Neural progenitor cell (in vitro differentiated cells): ENCODE data around the gene ATG4A. TPM values are rescaled to one million over a fixed set of nuclear protein-coding genes. Genes with fewer than 3 reads are reported as not detected.

ENCODE experiments used
- DNase-seq: peaks from one replicate; pipeline ENCODE4 v3.0.0-alpha.2; 2016; ENCODE audit warnings: low spot score
- H2AFZ ChIP-seq: fragments of 200-600 bp; sonication (generic); replicated peaks from 2 replicates; pipeline ENCODE4 v1.6.1; 2016; ENCODE audit warnings: antibody characterized with exemption
- H3F3A ChIP-seq: fragments of 200-600 bp; sonication (generic); 2 replicates; pipeline ENCODE4 v1.6.1; 2016; ENCODE audit warnings: antibody characterized with exemption, low read depth
- H3K27ac ChIP-seq: fragments of 200-600 bp; sonication (generic); 2 replicates; pipeline ENCODE4 v1.5.1; 2016; ENCODE audit warnings: mild to moderate bottlenecking
- H3K27me3 ChIP-seq: fragments of 200-600 bp; sonication (generic); 2 replicates; pipeline ENCODE4 v1.6.1; 2016; ENCODE audit warnings: mild to moderate bottlenecking, moderate library complexity
- H3K36me3 ChIP-seq: fragments of 200-600 bp; sonication (generic); 2 replicates; pipeline ENCODE4 v1.5.1; 2016
- H3K4me1 ChIP-seq: fragments of 200-600 bp; sonication (generic); 2 replicates; pipeline ENCODE4 v1.6.1; 2016; ENCODE audit warnings: mixed run types
- H3K4me2 ChIP-seq: fragments of 200-600 bp; sonication (generic); 2 replicates; pipeline ENCODE4 v1.6.1; 2016
- H3K4me3 ChIP-seq: fragments of 200-600 bp; sonication (generic); 2 replicates; pipeline ENCODE4 v1.5.1; 2016
- H3K79me2 ChIP-seq: fragments of 200-600 bp; sonication (generic); 2 replicates; pipeline ENCODE4 v1.6.1; 2016; ENCODE audit warnings: low read depth
- H3K9ac ChIP-seq: fragments of 200-600 bp; sonication (generic); 2 replicates; pipeline ENCODE4 v1.6.1; 2016
- H3K9me3 ChIP-seq: fragments of 200-600 bp; sonication (generic); 2 replicates; pipeline ENCODE4 v1.5.1; 2016; ENCODE audit warnings: low read depth
- H4K20me1 ChIP-seq: fragments of 200-600 bp; sonication (generic); 2 replicates; pipeline ENCODE4 v1.6.1; 2016; ENCODE audit warnings: low read depth
- H3K27ac Mint-ChIP-seq: 3 replicates; pipeline ENCODE4 v1.8.0; 2021; ENCODE audit warnings: mixed read lengths
- H3K27me3 Mint-ChIP-seq: 2 replicates; pipeline ENCODE4 v1.8.0; 2022; ENCODE audit warnings: low read depth, mild to moderate bottlenecking, inconsistent platforms, moderate library complexity, mixed read lengths; ENCODE audit not compliant: insufficient read depth
- H3K36me3 Mint-ChIP-seq: 3 replicates; pipeline ENCODE4 v1.8.0; 2021; ENCODE audit warnings: mixed read lengths
- H3K4me1 Mint-ChIP-seq: 3 replicates; pipeline ENCODE4 v1.8.0; 2021; ENCODE audit warnings: mixed read lengths
- H3K4me3 Mint-ChIP-seq: 3 replicates; pipeline ENCODE4 v1.8.0; 2021; ENCODE audit warnings: mild to moderate bottlenecking, moderate library complexity, mixed read lengths
- H3K9me3 Mint-ChIP-seq: 3 replicates; pipeline ENCODE4 v1.8.0; 2020; ENCODE audit warnings: mixed read lengths
- EZH2 ChIP-seq: fragments of 200-600 bp; sonication (generic); IDR thresholded peaks from 2 replicates; pipeline ENCODE4 v1.6.1; 2017; ENCODE audit warnings: antibody characterized with exemption, mild to moderate bottlenecking, moderate library complexity
- EZH2phosphoT487 ChIP-seq: fragments of 200-600 bp; sonication (generic); IDR thresholded peaks from 2 replicates; pipeline ENCODE4 v1.6.1; 2017; ENCODE audit warnings: antibody characterized with exemption
- total RNA-seq: library from RNA; depleted of rRNA; stranded (reverse); fragments of >200 nt; gene quantifications from 2 replicates; pipeline ENCODE4 v1.2.3, GENCODE V29; 2015; ENCODE audit warnings: low replicate concordance
- TF ChIP-seq, protein P1 (sequence below): fragments of 200-600 bp; sonication (generic); IDR thresholded peaks from 2 replicates; pipeline ENCODE4 v1.5.1; 2017; ENCODE audit warnings: antibody characterized with exemption, mild to moderate bottlenecking

ATG4A gene
- total RNA-seq, 1 donor from 2014 or later: 6.5 TPM

DNA sequence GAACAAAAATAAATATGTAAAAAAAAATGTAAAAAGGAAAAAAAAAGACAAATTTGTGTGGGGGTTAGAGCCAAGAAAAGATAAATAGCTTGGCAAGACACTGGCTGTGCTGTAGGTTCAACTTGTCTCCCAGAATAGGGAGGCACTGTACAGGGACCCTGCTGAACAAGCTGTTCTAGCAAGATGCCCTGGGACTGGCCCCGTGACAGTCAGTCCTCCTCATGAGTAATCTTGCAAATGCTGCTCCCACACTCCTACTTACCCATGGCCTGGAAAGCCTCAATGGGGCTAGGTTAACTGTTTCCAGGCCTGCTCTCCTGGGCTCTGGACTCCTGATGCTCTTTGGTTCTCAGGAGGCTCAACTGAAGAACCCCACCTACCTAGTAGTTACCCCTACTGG is 106.8 kb downstream of the ATG4A start:
- no peak overlapping the region for H3K4me3 ChIP-seq
- peaks cover 58% of the 10 kb centered on the region for H3K36me3 Mint-ChIP-seq

DNA sequence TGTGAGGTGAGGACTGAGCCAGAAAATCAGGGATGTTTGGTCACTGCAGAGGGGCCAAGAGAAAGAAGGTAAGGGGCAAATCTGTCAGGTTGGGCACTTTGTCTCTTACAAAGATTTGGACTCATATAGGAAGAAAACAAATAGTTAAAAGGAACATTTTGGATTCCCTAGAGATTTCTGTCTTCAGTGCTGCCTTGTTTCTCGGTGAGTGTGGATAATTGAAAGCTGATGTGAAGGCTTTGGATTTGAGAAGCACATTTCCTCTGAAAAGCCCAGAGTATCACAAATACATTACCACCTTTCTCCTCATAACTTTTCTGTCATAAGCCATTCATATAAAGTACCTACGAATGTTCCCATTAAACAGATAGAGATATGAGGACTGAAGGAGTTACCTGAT is 107.5 kb downstream of the ATG4A start:
- DNase-seq: no peak
- Histone ChIP-seq H3K9ac (no peak overlapping the region), H3K4me1 (no peaks in the 10 kb centered on the region), H3K4me3 (no peak overlapping the region), H3F3A (no peaks in the 10 kb centered on the region), H3K36me3 (no peaks in the 10 kb centered on the region), H3K4me2 (no peak overlapping the region), H4K20me1 (no peaks in the 10 kb centered on the region), H3K27me3 (no peaks in the 10 kb centered on the region), H2AFZ (no peak overlapping the region), H3K9me3 (no peaks in the 10 kb centered on the region), H3K27ac (no peak overlapping the region), H3K79me2 (no peaks in the 10 kb centered on the region)
- Mint-ChIP-seq H3K4me1 (peaks cover 5% of the 10 kb centered on the region), H3K4me3 (no peak overlapping the region), H3K9me3 (no peaks in the 10 kb centered on the region), H3K27ac (no peak overlapping the region), H3K27me3 (no peaks in the 10 kb centered on the region), H3K36me3 (peaks cover 57% of the 10 kb centered on the region)
- TF ChIP-seq EZH2 (no peak), EZH2phosphoT487 (no peak)
- TF ChIP-seq, protein P1, sequence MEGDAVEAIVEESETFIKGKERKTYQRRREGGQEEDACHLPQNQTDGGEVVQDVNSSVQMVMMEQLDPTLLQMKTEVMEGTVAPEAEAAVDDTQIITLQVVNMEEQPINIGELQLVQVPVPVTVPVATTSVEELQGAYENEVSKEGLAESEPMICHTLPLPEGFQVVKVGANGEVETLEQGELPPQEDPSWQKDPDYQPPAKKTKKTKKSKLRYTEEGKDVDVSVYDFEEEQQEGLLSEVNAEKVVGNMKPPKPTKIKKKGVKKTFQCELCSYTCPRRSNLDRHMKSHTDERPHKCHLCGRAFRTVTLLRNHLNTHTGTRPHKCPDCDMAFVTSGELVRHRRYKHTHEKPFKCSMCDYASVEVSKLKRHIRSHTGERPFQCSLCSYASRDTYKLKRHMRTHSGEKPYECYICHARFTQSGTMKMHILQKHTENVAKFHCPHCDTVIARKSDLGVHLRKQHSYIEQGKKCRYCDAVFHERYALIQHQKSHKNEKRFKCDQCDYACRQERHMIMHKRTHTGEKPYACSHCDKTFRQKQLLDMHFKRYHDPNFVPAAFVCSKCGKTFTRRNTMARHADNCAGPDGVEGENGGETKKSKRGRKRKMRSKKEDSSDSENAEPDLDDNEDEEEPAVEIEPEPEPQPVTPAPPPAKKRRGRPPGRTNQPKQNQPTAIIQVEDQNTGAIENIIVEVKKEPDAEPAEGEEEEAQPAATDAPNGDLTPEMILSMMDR: no peak

More for the DNA sequence above, 106.8 kb downstream of the ATG4A start:
- Mint-ChIP-seq H3K4me3 (no peak overlapping the region), H3K27ac (no peak overlapping the region), H3K27me3 (no peaks in the 10 kb centered on the region), H3K9me3 (no peaks in the 10 kb centered on the region), H3K4me1 (peaks cover 5% of the 10 kb centered on the region)
- Histone ChIP-seq H3K9me3 (no peaks in the 10 kb centered on the region), H4K20me1 (no peaks in the 10 kb centered on the region), H3K79me2 (no peaks in the 10 kb centered on the region), H3K4me1 (no peaks in the 10 kb centered on the region), H3F3A (no peaks in the 10 kb centered on the region), H3K27me3 (no peaks in the 10 kb centered on the region), H3K27ac (no peak overlapping the region), H3K4me2 (no peak overlapping the region), H3K9ac (no peak overlapping the region), H2AFZ (no peak overlapping the region), H3K36me3 (no peaks in the 10 kb centered on the region)
- TF ChIP-seq EZH2phosphoT487: no peak
- TF ChIP-seq, protein P1: no peak
- no peak for TF ChIP-seq EZH2
- no peak for DNase-seq

DNA sequence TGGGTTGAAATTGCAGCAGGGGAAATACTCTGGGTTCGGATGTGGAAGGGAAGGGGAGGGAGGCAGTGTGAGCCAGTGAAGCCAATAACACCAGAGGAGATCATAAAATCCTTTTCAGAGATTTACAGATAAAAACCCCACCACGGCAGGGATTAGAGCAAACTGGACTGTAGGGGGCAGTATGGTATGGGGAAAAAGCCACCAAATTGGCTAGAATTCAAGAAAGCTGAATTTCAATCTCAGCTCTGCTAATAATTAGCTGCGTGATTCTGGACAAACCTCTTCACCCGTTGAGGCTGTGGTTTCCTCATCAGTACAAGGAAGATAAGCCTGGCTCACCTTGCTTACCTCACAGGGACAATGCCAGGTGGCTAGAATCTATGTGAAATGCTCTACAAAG is 108.1 kb downstream of the ATG4A start:
- H3K79me2 ChIP-seq: no peaks in the 10 kb centered on the region
- H3K27ac ChIP-seq: no peak overlapping the region
- H3K4me3 Mint-ChIP-seq: no peak overlapping the region
- H3K9me3 ChIP-seq: no peaks in the 10 kb centered on the region
- no peak overlapping the region for H3K9ac ChIP-seq
- peaks cover 56% of the 10 kb centered on the region for H3K36me3 Mint-ChIP-seq
- H3K27me3 ChIP-seq: no peaks in the 10 kb centered on the region
- H3K4me1 Mint-ChIP-seq: peaks cover 9% of the 10 kb centered on the region
- H3F3A ChIP-seq: no peaks in the 10 kb centered on the region
- no peak overlapping the region for H3K4me3 ChIP-seq
- no peaks in the 10 kb centered on the region for H4K20me1 ChIP-seq
- no peaks in the 10 kb centered on the region for H3K9me3 Mint-ChIP-seq
- no peak overlapping the region for H3K27ac Mint-ChIP-seq
- no peaks in the 10 kb centered on the region for H3K36me3 ChIP-seq
- H3K4me2 ChIP-seq: no peak overlapping the region
- no peak overlapping the region for H2AFZ ChIP-seq
- no peaks in the 10 kb centered on the region for H3K4me1 ChIP-seq
- TF ChIP-seq, protein P1: peak; percentile 68
- TF ChIP-seq EZH2: no peak
- peak; percentile 44 for DNase-seq
- H3K27me3 Mint-ChIP-seq: no peaks in the 10 kb centered on the region
